DND-41 (cell line): Measurements from ENCODE around the gene AKAP9.

Experiments
- EZH2 ChIP-seq: IDR thresholded peaks from 3 replicates; pipeline ENCODE4 v1.6.1; 2012; ENCODE audit warnings: borderline replicate concordance, low read depth, mild to moderate bottlenecking, moderate library complexity, low read length, inconsistent platforms; ENCODE audit not compliant: severe bottlenecking
- TF ChIP-seq, protein P1 (sequence below): IDR thresholded peaks from 2 replicates; pipeline ENCODE4 v1.5.1; 2012; ENCODE audit warnings: borderline replicate concordance, low read length, moderate library complexity, mild to moderate bottlenecking; ENCODE audit not compliant: poor library complexity, severe bottlenecking; ENCODE audit errors: extremely low read depth

DNA sequence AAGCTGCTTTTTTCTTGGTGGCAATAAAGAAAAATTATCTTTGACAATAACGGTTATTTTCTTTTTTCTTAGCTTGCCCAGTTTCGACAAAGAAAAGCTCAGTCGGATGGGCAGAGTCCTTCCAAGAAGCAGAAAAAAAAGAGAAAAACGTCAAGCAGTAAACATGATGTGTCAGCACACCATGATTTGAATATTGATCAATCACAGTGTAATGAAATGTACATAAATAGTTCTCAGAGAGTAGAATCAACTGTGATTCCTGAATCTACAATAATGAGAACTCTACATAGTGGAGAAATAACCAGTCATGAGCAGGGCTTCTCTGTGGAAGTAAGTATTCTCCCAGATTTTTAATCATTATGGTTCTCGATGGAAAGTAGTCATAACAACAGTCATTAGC is 33.0 kb downstream of the AKAP9 start:
- TF ChIP-seq, protein P1, sequence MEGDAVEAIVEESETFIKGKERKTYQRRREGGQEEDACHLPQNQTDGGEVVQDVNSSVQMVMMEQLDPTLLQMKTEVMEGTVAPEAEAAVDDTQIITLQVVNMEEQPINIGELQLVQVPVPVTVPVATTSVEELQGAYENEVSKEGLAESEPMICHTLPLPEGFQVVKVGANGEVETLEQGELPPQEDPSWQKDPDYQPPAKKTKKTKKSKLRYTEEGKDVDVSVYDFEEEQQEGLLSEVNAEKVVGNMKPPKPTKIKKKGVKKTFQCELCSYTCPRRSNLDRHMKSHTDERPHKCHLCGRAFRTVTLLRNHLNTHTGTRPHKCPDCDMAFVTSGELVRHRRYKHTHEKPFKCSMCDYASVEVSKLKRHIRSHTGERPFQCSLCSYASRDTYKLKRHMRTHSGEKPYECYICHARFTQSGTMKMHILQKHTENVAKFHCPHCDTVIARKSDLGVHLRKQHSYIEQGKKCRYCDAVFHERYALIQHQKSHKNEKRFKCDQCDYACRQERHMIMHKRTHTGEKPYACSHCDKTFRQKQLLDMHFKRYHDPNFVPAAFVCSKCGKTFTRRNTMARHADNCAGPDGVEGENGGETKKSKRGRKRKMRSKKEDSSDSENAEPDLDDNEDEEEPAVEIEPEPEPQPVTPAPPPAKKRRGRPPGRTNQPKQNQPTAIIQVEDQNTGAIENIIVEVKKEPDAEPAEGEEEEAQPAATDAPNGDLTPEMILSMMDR, result no peak
- no peak for TF ChIP-seq EZH2
